A673 (cell line): Measurements from ENCODE around the gene TSSK2.

Experiments
- CTCF ChIP-seq: fragments of 300-800, 200-600 bp; sonication (generic); conservative IDR thresholded peaks from 2 replicates; pipeline ENCODE4 v1.5.1; 2017; ENCODE audit warnings: low read depth, mild to moderate bottlenecking, antibody characterized with exemption, low read length, moderate library complexity, mixed read lengths
- EZH2 ChIP-seq: fragments of 200-600 bp; sonication (generic); IDR thresholded peaks from 2 replicates; pipeline ENCODE4 v1.6.1; 2017; ENCODE audit warnings: borderline replicate concordance, low read depth, mild to moderate bottlenecking, mixed read lengths, antibody characterized with exemption, low read length; ENCODE audit not compliant: poor library complexity, severe bottlenecking

- TF ChIP-seq EZH2 (no peak), CTCF (no peak)
Measured at GRCh38 chr22:19092725-19093124, 38.4 kb upstream of the TSSK2 start.
